SK-N-SH treated with all-trans-retinoic acid at 6 μM for 48 hours (cell line): ENCODE measurements around the gene CCDC171.

Experiments
- ATAC-seq: fragments of 200-7000 bp; cut with Tn5 transposase; 3 replicates; pipeline ENCODE4 v1.9.1; 2020; ENCODE audit warnings: mild to moderate bottlenecking, moderate library complexity
- ARNTL ChIP-seq: fragments of 450-650 bp; formaldehyde crosslinking; IDR thresholded peaks from 2 replicates; pipeline ENCODE4 v1.5.0; 2020; ENCODE audit warnings: low read depth, mild to moderate bottlenecking, moderate library complexity, borderline replicate concordance
- BACH2 ChIP-seq: fragments of 250-450 bp; sonication (Bioruptor Pico); IDR thresholded peaks from 2 replicates; pipeline ENCODE4 v1.9.0; 2021; ENCODE audit warnings: mild to moderate bottlenecking, borderline replicate concordance
- CSDC2 ChIP-seq: fragments of 250-450 bp; sonication (Bioruptor Pico); IDR thresholded peaks from 2 replicates; pipeline ENCODE4 v1.5.0; 2020; ENCODE audit warnings: mild to moderate bottlenecking, moderate library complexity
- GLIS3 ChIP-seq: fragments of 250-450 bp; sonication (Bioruptor Pico); IDR thresholded peaks from 2 replicates; pipeline ENCODE4 v1.5.0; 2020; ENCODE audit warnings: mild to moderate bottlenecking, moderate library complexity
- ISL1 ChIP-seq: fragments of 250-450 bp; sonication (Bioruptor Pico); IDR thresholded peaks from 2 replicates; pipeline ENCODE4 v2.1.2; 2022; ENCODE audit warnings: mild to moderate bottlenecking, moderate library complexity
- OSR1 ChIP-seq: fragments of 250-450 bp; sonication (Bioruptor Pico); IDR thresholded peaks from 2 replicates; pipeline ENCODE4 v1.8.0; 2022; ENCODE audit warnings: moderate library complexity, mild to moderate bottlenecking, inconsistent platforms
- PPARA ChIP-seq: fragments of 250-450 bp; sonication (Bioruptor Pico); IDR thresholded peaks from 2 replicates; pipeline ENCODE4 v1.5.0; 2020; ENCODE audit warnings: mild to moderate bottlenecking, borderline replicate concordance
- RARB ChIP-seq: fragments of 250-450 bp; sonication (Bioruptor Pico); IDR thresholded peaks from 2 replicates; pipeline ENCODE4 v1.8.0; 2021; ENCODE audit warnings: mild to moderate bottlenecking, moderate library complexity
- SNAI2 ChIP-seq: fragments of 250-450 bp; sonication (Bioruptor Pico); IDR thresholded peaks from 2 replicates; pipeline ENCODE4 v1.5.0; 2020; ENCODE audit warnings: mild to moderate bottlenecking, moderate library complexity
- TCF4 ChIP-seq: fragments of 250-450 bp; sonication (Bioruptor Pico); IDR thresholded peaks from 2 replicates; pipeline ENCODE4 v1.8.0; 2021; ENCODE audit warnings: mild to moderate bottlenecking, moderate library complexity, borderline replicate concordance
- TOX ChIP-seq: fragments of 250-450 bp; sonication (Bioruptor Pico); IDR thresholded peaks from 2 replicates; pipeline ENCODE4 v1.8.0; 2021; ENCODE audit warnings: mild to moderate bottlenecking, moderate library complexity, borderline replicate concordance
- ZC3H10 ChIP-seq: fragments of 250-450 bp; sonication (Bioruptor Pico); IDR thresholded peaks from 2 replicates; pipeline ENCODE4 v1.5.1; 2021; ENCODE audit warnings: mild to moderate bottlenecking, moderate library complexity
- ZFP3 ChIP-seq: fragments of 250-450 bp; sonication (Bioruptor Pico); IDR thresholded peaks from 2 replicates; pipeline ENCODE4 v1.5.0; 2020; ENCODE audit warnings: mild to moderate bottlenecking, moderate library complexity
- ZNF565 ChIP-seq: fragments of 450-650 bp; formaldehyde crosslinking; conservative IDR thresholded peaks from 2 replicates; pipeline ENCODE4 v1.5.0; 2020; ENCODE audit warnings: low read depth, mild to moderate bottlenecking, moderate library complexity
- ZNF8 ChIP-seq: fragments of 450-650 bp; formaldehyde crosslinking; IDR thresholded peaks from 2 replicates; pipeline ENCODE4 v1.5.0; 2020; ENCODE audit warnings: mild to moderate bottlenecking, moderate library complexity
- TF ChIP-seq, protein P1 (sequence below): fragments of 250-450 bp; sonication (Bioruptor Pico); IDR thresholded peaks from 2 replicates; pipeline ENCODE4 v1.5.0; 2020; ENCODE audit warnings: mild to moderate bottlenecking, moderate library complexity
- TF ChIP-seq, protein P2 (sequence below): fragments of 250-450 bp; sonication (Bioruptor Pico); IDR thresholded peaks from 2 replicates; pipeline ENCODE4 v1.5.1; 2021; ENCODE audit warnings: mild to moderate bottlenecking, moderate library complexity
- TF ChIP-seq, protein P3 (sequence below): fragments of 250-450 bp; sonication (Bioruptor Pico); IDR thresholded peaks from 2 replicates; pipeline ENCODE4 v1.8.0; 2021; ENCODE audit warnings: low read depth, mild to moderate bottlenecking, moderate library complexity, borderline replicate concordance

CCDC171 gene

DNA sequence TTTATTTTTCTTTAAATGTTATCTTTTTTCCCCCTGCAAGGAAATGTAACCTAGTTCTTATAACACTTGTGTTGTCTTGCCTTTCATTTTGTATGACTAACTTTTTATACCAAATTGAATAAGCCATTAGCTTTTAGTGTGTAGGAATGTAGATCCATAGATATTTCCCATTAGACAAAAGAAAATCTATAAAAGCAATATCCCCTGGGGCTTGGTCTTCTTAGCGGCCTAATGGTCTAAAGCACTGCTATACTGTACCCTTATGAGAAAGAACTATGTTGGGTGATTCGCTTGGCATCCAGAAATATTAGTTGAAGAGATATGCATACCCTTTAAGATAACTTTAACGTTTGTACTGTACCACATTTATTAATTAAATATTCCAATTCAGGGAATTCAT, 289.2 kb downstream of the CCDC171 start (continued):
- no peak for TF ChIP-seq TCF4 (CRISPR knock-in tag)

DNA sequence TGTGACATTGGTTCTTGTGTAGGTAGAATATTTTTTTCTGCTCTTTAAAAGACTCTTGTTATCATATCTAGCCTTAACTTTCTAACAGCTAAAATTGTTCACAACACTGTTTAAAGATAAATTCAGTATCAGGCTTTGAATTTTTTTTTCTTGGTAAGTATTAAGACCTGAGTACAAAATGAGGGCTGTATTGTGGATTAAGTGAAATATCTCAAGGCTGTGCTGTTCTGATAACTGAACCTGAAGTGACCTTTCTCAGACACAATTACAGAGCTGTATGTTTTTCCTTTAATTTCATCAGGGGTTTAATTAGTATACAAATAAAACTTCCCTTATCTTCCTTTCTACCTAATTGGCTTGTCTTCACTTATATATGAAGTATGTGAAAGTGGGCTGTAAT, 290.5 kb downstream of the CCDC171 start:
- TF ChIP-seq BACH2 (no peak), ARNTL (CRISPR knock-in tag) (no peak), ZNF8 (no peak), SNAI2 (CRISPR knock-in tag) (no peak), ZC3H10 (no peak), GLIS3 (CRISPR knock-in tag) (no peak)
- TF ChIP-seq, protein P1, sequence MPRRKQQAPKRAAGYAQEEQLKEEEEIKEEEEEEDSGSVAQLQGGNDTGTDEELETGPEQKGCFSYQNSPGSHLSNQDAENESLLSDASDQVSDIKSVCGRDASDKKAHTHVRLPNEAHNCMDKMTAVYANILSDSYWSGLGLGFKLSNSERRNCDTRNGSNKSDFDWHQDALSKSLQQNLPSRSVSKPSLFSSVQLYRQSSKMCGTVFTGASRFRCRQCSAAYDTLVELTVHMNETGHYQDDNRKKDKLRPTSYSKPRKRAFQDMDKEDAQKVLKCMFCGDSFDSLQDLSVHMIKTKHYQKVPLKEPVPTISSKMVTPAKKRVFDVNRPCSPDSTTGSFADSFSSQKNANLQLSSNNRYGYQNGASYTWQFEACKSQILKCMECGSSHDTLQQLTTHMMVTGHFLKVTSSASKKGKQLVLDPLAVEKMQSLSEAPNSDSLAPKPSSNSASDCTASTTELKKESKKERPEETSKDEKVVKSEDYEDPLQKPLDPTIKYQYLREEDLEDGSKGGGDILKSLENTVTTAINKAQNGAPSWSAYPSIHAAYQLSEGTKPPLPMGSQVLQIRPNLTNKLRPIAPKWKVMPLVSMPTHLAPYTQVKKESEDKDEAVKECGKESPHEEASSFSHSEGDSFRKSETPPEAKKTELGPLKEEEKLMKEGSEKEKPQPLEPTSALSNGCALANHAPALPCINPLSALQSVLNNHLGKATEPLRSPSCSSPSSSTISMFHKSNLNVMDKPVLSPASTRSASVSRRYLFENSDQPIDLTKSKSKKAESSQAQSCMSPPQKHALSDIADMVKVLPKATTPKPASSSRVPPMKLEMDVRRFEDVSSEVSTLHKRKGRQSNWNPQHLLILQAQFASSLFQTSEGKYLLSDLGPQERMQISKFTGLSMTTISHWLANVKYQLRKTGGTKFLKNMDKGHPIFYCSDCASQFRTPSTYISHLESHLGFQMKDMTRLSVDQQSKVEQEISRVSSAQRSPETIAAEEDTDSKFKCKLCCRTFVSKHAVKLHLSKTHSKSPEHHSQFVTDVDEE (CRISPR knock-in tag) = no peak
- TF ChIP-seq, protein P2, sequence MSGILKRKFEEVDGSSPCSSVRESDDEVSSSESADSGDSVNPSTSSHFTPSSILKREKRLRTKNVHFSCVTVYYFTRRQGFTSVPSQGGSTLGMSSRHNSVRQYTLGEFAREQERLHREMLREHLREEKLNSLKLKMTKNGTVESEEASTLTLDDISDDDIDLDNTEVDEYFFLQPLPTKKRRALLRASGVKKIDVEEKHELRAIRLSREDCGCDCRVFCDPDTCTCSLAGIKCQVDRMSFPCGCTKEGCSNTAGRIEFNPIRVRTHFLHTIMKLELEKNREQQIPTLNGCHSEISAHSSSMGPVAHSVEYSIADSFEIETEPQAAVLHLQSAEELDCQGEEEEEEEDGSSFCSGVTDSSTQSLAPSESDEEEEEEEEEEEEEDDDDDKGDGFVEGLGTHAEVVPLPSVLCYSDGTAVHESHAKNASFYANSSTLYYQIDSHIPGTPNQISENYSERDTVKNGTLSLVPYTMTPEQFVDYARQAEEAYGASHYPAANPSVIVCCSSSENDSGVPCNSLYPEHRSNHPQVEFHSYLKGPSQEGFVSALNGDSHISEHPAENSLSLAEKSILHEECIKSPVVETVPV (CRISPR knock-in tag) = no peak
- ATAC-seq = no peak

DNA sequence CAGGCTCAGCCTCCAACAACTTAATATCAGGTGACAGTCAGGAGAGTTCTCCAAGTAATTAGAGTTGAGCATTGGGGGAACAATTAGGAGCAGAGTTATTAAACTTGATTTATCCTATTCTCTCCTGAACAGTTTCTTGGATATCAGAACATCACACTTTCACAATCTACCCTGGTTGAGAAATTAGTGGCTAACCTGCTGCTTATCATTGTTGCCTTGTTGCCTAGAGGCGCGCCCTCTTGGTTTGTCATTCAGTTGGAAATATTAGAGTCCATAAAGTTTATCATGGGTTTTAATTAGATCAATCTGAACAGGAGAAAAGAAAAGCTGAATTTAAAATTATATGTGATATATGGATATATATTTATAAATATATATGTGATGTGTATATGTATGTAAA, 291.1 kb downstream of the CCDC171 start:
- no peak for ATAC-seq
- no peak for TF ChIP-seq ZFP3 (CRISPR knock-in tag)
- no peak for TF ChIP-seq BACH2
- no peak for TF ChIP-seq PPARA (CRISPR knock-in tag)
- TF ChIP-seq TOX (CRISPR knock-in tag) = no peak
- TF ChIP-seq, protein P1 (CRISPR knock-in tag) = no peak
- TF ChIP-seq, protein P3, sequence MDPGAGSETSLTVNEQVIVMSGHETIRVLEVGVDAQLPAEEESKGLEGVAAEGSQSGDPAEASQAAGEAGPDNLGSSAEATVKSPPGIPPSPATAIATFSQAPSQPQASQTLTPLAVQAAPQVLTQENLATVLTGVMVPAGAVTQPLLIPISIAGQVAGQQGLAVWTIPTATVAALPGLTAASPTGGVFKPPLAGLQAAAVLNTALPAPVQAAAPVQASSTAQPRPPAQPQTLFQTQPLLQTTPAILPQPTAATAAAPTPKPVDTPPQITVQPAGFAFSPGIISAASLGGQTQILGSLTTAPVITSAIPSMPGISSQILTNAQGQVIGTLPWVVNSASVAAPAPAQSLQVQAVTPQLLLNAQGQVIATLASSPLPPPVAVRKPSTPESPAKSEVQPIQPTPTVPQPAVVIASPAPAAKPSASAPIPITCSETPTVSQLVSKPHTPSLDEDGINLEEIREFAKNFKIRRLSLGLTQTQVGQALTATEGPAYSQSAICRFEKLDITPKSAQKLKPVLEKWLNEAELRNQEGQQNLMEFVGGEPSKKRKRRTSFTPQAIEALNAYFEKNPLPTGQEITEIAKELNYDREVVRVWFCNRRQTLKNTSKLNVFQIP (CRISPR knock-in tag) = no peak
- no peak for TF ChIP-seq ZNF8
- no peak for TF ChIP-seq GLIS3 (CRISPR knock-in tag)
- TF ChIP-seq, protein P2 (CRISPR knock-in tag) = no peak
- no peak for TF ChIP-seq TCF4 (CRISPR knock-in tag)
- TF ChIP-seq CSDC2 = no peak
- TF ChIP-seq ZNF565 = no peak

DNA sequence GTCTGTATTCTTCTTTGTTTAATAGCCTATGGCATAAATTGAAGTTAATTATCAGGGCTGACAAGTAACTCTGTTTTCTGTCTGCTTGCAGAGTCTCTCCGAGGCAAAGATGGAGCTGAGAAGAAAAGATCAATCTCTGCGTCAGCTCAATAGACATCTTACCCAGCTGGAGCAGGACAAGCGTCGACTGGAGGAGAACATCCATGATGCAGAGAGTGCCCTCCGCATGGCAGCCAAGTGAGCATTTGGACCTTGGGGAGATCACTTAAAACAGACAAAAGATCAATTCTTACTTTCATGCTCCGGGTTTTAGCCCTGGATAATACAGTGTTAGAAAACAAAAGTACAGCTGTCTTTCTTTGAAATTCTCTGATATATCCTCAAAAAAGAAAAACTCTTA, 293.8 kb downstream of the CCDC171 start:
- no peak for ATAC-seq
- no peak for TF ChIP-seq CSDC2
- TF ChIP-seq PPARA (CRISPR knock-in tag) = no peak
- no peak for TF ChIP-seq ARNTL (CRISPR knock-in tag)
- TF ChIP-seq OSR1 (CRISPR knock-in tag) = no peak
- TF ChIP-seq, protein P1 (CRISPR knock-in tag) = no peak
- no peak for TF ChIP-seq TOX (CRISPR knock-in tag)
- TF ChIP-seq ZFP3 (CRISPR knock-in tag) = no peak
- TF ChIP-seq RARB (CRISPR knock-in tag) = no peak
- no peak for TF ChIP-seq ZC3H10
- no peak for TF ChIP-seq BACH2
- TF ChIP-seq, protein P3 (CRISPR knock-in tag) = no peak
- TF ChIP-seq ISL1 (CRISPR knock-in tag) = no peak
